Measurements from ENCODE around the gene CDK5.
"Not testable (repeated sequence)": the region's sequence is repeated elsewhere in the genome, so short reads cannot be mapped to it uniquely, and the experiment has no call there.

Gene CDK5

DNA sequence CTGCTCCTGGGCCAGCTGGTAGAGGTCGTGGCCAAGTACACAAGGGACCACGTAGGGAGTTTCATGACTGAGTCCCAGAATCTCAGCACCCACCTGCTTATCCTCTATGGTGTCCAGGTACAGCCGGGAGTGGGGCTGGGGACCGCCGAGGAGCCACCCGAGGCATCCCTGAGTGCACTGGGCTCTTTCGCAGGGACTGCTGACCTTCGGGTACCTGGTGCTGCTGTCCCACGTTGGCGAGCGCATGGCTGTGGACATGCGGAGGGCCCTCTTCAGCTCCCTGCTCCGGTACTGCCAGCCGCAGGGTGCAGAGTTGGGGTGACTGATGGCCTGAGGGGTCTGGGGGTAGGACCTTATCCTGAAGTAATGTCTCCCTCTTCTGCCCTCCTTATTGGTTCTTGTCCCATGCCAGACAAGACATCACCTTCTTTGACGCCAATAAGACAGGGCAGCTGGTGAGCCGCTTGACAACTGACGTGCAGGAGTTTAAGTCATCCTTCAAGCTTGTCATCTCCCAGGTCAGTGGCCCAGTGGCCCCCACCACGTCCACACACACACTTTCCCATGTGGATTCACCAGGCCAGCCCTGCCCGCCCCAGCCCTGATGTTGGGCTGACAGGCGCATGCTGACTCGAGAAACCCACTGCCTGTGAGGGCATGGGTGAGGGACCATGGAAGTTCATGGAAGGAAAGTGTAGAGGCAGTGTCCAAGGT, 23.2 kb downstream of the CDK5 start:
- no peak for DNase-seq (ENCODE audit: low read depth in 3 of 3)

DNA sequence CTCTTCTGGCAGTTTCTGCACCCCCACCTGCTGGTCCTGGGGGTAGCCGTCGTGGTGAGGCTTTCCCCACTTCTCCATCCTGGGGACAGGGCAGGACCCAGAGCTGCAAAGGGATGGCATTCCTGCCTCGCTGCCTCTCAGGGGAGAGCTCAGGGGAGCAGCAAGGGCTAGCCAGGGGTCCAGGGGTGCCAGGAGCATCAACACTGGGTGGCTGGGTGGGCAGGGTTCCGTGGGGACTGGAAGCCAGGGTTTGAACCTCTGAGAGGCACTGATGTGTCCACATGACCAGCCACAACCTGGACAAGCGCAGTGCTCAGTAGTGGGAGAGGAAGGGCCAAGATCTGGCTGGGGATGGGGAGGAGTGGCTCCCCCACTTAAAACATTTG, 23.8 kb downstream of the CDK5 start:
- no peak for DNase-seq (ENCODE audit: low read depth in 3 of 3)

DNA sequence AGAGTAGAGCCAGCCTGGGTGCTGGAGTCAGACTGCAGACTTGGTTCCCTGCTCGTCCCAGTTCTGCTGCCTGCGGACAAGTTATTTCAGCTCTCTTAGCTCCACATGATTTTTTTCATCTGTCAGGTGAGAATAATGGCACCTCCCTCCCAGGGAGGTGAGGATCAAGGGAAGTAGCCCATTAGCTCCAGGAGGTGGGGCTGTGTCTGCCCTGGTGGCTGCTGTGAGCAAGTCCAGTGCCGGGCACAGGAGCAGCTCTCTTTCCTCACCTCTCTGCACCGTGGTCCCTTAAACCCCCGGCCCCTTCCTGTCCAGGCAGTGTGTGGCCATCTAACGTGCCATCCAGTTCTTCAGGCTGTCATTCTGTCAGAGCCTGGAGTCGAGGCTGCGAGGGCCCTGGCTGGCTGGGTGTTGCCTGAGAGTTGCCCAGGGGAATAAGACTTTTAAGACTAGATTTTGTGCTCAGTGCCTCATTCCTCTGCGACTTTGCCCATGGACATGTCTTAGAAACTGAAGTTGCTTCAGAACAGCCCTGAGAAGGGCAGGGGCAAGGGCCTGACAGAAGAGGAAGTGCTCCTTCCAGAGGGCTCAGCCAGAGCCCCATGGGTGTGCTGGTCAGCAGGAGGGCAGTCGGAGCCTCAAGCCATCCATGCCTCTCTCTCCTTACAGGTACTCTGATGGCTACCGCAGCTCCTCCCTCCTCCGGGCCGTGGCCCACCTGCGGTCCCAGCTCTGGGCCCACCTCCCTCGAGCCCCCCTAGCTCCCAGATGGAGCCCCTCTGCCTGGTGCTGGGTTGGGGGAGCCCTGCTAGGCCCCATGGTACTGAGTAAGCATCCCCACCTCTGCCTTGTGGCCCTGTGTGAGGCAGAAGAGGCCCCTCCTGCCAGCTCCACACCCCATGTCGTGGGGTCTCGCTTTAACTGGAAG, 24.5 kb downstream of the CDK5 start:
- DNase-seq (ENCODE audit: low read depth in 3 of 3) = no peak

DNA sequence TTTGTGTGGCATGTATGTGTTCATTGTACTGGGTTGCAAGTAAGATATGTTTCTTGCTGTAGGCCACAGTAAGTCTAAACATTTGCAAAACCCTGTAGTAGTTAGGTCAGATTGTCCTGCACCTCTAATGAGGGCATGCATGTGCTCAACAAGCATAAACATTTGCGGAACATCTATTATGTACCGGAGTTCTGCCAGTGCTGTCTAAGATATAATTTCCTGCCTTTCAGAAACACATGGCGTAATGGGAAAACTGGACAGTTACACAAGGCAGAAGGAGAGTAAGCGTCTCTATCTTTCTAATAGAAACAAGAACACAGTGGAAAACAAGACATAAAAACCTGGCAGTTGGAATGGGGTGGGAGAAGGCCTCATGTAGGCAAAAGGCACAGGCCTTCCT, 26.7 kb downstream of the CDK5 start:
- no peak for DNase-seq (ENCODE audit: low read depth in 3 of 3)

DNA sequence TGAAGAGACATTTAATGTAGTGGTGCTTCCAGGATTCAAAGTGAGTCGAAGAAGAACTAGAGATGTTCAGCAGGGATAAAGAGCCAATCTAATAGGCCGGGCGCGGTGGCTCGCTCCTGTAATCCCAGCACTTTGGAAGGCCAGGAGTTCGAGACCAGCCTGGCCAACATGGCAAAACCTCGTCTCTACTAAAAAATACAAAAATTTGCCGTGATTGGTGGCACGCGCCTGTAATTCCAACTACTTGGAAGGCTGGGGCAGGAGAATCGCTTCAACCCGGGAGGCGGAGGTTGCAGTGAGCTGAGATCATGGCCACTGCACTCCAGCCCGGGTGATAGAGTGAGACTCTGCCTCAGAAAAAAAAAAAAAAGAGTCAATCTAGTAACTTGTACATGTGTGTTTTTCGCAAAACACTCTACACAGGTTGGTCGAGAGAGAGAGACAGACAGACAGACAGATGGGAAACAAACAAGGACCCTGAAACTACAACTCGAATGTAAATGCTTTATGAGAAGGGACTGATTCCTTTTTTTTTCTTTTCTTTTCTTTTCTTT, 28.7 kb downstream of the CDK5 start:
- no peak for DNase-seq (ENCODE audit: low read depth in 3 of 3)

DNA sequence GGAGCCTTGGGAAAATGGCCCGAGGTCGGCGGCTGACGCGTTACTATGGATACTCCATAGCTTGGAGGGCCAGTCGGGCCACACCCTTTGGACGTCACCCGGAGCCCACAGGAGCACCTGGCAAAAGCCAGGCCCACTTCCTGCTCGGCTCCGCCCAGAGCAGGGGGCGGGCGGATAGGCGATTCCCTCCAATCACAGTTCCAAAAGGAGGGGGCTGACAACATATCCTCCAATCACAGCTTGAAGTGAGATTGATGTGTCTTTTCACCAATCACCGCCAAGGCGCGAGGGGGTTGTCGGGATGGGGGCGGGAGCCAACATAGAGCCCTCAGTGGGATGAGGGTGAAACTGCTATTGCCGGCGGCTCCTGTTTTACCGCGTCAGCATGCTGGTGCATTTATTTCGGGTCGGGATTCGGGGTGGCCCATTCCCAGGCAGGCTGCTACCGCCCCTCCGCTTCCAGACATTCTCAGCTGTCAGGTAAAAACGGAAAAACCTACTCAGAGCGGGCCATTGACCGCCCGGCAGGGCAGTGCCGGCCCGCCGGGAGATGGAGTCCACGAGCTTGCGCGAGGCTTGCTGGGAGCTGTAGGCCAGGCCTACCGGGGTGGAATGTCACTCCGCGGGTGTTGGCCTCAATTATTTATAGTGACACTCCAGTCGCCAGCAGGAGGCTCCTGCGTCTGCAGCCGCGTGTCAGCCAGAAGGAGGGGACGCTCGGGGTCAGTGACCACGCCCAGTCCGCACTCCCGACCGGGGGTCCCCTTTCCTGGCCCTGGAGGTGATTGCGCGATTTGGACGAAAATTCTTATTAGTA, 29.4 kb downstream of the CDK5 start, which contains the start of gene ABCB8:
Gene ABCB8, plus strand, starts transcription at position 320 of the 817 bp plus-strand sequence. Its CDS starts 66 bp downstream, at position 386.
- peak; percentile 95 to 98 (median 97) for DNase-seq (ENCODE audit: low read depth in 3 of 3)

DNA sequence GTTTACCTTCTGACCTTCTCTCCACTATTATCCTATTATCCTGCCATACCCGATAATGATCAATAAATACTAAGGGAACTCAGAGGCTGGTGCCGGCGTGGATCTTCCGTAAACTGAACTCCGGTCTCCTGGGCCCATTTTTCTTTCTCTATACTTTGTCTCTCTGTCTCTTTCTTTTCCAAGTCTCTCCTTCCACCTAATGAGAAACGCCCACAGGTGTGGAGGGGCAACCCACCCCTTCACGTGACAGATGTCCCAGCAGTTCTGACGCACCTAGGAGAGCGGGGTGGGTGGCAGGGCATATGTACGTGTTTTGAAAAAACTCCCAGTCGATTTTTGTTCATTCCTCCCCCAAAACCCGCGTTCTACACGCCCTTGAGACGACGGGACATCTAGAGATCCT, 30.0 kb downstream of the CDK5 start:
- DNase-seq (ENCODE audit: low read depth in 3 of 3) = not testable (repeated sequence)

DNA sequence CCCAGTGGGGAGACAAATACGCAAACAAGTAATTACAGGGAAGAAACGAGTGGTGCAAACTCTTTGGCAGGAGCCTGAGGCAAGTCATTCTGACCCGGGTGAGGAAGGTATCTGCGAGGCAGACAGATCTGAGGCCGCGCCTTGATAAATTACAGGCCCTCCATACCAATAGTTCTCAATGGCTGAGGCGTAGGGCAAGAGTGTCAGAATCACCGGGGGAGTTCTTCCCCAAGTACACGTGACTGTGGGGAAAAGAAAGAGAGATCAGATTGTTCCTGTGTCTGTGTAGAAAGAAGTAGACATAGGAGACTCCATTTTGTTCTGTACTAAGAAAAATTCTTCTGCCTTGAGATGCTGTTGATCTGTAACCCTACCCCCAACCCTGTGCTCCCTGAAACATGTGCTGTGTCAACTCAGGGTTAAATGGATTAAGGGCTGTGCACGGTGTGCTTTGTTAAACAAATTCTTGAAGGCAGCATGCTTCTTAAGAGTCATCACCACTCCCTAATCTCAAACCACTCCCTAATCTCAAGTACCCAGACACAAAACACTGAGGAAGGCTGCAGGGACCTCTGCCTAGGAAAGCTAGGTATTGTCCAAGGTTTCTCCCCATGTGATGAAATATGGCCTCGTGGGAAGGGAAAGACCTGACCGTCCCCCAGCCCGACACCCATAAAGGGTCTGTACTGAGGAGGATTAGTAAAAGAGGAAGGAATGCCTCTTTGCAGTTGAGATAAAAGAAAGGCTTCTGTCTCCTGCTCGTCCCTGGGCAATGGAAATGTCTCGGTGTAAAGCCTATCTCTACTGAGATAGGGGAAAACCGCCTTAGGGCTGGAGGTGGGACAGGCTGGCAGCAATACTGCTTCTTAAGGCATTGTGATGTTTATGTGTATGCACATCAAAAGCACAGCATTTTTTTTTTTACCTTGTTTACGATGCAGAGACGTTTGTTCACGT, 30.6 kb downstream of the CDK5 start:
- DNase-seq (ENCODE audit: low read depth in 3 of 3) = not testable (repeated sequence)

DNA sequence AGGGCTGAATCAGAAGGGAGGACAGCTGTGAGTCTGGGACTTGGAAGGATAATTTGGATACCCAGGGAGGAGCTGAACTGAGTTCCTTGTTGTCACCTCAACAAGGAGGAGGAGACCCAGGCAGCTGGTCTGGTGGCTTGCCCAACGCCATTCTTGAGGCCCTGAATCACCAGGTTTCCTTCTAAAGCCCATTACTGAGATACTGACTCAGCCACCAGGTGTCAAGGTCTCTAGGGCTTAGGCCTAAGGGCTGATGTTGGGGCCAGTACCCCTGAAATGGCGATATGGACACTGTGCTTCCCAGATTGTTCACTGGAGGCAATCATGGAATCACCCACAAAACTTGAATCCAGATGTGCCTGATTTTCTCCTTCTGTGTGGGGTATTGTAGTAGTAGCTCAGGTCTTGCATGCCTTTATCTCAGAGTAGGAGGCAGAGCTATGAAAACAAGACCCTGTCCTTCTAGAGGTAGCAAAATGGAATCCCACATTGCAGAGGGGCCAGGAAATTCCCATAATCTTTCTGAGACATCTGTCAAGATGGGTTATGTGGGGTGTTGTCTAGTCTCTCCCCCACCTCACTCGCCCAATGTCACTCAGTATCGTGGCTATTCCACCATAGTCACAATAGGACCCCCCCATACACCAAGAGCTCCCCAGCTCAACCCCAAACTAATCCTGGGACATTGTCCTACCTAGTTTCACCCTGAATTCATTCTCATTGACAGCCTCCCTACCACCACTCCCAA, 31.6 kb downstream of the CDK5 start:
- no peak for DNase-seq (ENCODE audit: low read depth in 3 of 3)

DNA sequence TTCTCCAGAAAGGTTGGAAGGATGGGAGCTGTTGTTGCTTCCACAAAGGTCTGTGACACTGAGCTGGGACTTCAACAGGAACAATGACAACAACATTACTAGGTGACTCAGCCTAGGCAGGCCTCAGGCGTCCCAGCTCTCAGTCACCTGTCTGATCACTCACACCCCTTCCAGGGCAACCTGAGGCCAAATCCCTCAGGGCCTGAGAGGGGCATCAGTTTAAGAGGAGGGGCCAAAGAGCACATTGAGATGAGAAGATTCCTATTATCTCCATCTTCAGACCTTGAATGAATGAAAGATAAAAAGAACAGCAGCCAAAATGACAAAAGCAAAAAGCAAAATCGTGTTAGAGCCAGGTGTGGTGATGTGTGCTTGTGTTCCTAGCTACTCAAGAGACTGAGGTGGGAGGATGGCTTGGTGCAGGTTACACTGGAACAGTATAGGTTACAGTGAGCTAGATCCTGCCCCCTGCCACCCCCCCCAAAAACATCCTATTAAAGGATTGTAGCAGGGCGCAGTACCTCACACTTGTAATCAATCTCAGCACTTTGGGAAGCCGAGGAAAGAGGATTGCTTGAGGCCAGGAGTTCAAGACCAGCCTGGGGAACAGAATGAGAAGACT, 33.2 kb downstream of the CDK5 start, which contains the start of gene ATG9B:
Gene ATG9B, minus strand, starts transcription at position 60 of the 622 bp plus-strand sequence. CDS start 71 bp downstream, outside the sequence.
- DNase-seq (ENCODE audit: low read depth in 3 of 3) = no peak

DNA sequence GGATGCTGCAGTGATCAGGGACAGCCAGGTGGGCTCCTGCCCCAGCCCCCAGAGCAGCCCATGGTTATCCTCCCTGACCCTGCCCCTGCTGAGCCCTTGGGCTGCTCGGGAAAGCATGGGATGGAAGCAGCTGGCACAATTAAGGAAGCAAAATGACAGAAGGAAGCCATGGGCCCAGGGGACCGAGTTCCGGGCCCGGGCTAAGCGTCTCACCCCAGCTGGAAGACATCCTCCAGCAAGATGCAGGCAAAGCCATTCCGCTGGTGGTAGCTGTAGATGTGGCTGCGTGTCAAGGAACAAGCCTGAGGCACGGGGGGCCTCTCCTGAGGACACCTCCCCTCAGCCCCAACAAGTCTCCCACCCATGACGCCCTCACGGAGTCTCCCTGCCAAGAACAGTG, 34.5 kb downstream of the CDK5 start:
- DNase-seq (ENCODE audit: low read depth in 3 of 3) = no peak

DNA sequence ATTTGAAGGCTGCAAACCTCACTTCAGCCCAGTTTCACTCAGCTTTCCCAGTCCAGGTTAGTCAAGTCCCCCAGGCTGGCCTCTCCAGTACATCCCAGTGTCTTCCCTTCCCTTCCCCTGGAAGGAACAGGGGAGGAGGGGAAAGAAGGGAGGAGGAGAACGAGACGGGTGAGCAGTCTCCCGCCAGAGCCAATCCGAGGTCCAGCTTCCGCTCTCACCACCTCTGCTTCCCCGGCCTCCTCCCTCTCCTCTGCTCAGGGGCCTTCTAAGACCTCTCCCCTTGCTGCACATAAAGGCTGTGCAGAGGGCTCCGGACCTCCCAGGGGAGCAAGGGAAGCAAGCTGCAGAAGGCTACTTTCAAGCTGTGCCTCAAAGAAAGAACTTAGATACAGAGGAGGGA, 37.5 kb downstream of the CDK5 start:
- DNase-seq (ENCODE audit: low read depth in 3 of 3) = no peak

DNA sequence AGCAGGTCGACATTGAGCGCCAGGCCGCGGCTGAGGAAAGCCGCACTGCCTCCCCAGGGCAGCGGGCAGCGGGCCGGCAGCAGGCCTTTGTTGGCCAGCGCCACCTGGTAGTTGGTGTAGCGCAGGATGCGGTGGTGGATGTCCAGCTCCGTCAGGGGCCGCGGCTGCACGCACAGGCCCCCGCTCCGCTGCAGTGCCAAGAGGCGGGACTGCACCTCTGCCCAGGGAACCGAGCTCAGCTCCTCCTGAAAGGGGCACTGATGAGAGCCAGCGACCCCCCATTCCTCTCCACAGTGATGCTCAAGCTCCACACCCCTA, 38.6 kb downstream of the CDK5 start:
- DNase-seq (ENCODE audit: low read depth in 3 of 3) = no peak

DNA sequence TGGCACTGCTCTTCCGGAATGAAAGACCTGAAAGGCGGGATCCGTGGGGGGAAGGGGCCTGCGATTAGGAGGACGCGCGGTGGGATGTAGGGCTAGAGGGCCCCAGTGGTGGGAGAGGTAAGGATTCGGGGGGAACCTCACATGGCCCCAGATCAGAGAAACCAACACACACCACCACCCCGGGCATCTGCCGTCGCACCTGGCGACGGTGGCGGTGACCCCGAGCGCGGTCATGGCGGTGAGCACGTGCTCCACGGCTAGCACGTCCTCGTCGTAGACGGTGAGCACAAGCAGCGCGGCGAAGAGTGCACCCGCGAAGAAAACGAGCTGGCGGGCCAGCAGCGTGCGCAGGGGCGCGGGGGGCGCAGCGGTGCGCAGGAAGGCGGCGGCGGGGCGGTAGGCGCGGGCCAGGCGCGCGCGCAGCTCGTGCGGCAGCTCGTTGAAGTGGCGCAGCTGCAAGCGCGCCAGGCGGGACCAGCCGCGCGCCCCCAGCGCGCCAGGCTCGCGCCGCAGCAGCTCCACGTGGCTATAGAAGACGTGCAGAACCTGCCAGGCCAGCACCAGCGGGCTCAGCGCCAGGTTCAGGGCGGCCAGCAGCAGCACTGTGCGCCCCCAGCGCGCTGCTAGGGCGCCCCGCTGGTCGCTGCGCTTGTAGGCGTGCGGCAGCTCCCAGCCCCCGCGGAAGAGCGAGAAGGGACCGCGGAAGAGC, 39.1 kb downstream of the CDK5 start:
- DNase-seq (ENCODE audit: low read depth in 3 of 3) = no peak

DNA sequence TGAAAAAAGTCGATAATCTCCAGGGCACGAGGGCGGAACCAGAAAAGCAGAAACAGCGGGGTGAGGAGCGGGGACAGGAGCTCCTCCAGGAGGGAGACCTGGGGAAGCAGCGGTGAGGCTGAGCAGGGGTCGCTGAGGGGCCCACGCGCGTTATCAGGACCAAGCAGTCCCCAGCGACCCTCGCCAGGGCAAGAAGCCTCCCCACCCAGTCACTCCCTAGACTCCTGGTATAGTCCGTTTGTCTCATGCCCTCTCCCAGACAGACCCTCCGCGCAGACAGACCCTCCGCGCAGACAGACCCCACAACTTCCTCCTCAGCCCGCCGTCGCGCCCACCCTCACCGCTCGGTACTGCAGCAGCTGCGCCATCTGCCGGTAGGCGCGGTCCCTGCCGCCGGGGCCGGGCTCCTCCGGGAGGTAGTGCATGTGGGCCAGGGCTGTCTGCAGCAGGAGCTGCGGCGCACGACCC, 39.7 kb downstream of the CDK5 start:
- DNase-seq (ENCODE audit: low read depth in 3 of 3) = peak; percentile 63 to 80 (median 64)

DNA sequence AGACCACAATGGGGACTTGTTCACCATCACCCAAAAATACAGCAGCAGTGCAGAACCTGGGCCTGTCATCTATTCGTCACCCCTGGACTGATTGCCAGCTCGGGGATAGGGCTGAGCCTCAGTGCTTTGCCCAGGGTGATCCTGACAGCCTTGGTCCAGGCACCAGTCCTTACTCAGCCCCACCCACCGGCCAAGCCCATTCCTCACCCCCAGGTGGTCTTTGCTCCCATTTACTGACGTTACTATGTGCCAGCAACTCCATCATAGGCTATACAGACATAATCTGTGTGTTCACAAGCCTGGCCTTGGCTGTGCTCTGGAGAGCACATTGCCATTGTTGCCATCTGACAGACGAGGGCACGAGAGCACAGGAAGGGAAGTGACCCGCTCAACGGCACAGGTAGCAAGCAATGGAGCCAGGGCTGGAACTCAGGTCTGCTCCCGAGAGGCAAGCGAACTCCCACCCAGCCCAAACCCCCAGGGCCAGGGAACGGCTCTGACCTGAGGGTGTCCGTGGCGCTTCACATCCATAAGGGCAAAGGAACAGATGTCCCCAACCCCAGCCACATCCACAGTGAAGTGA, 40.2 kb downstream of the CDK5 start:
- no peak for DNase-seq (ENCODE audit: low read depth in 3 of 3)

DNA sequence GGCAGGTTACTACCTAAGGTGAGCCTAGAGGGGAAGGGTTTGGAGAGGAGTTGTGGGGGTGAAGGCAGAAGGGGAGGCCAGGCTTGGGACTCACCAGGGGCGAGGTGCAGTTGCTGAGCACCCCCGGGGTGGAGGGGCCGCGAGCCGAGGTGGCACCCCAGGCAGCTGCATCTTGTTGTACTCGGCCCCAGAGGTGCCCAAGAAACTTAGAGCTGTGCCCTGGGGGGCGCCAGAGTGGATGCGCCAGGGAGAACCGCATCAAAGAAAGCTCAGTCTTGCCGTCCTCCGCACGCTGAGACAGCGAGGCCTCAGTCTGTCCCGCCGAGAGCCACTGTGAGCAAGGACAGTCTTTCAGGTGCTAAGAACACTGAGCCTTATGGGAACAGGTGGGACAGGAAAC, 40.8 kb downstream of the CDK5 start:
- no peak for DNase-seq (ENCODE audit: low read depth in 3 of 3)

DNA sequence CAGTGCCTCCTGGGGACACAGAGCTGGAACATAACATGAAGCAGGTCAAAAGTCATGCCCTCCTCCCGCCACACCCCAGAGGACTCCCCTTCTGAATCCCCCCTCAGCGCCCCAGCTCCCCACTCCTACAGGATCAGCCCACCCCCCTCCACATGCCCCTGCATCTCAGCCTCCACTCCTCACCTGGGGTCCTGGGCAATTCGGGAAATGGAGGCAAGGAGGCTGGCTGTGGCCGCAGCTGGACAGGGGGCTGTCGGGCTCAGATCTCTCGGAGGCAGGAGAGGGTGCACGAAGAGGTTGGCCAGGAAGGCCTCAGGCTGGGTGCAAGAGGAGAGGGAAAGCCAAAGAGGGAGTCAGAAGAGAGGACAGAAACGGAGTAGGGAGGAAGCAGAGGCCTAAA, 41.2 kb downstream of the CDK5 start:
- no peak for DNase-seq (ENCODE audit: low read depth in 3 of 3)
